Neural progenitor cell (in vitro differentiated cells): ENCODE data around the gene SPTBN4. TPM values are rescaled to one million over a fixed set of nuclear protein-coding genes. Genes with fewer than 3 reads are reported as not detected.

Experiments
- DNase-seq: peaks from one replicate; pipeline ENCODE4 v3.0.0-alpha.2; 2016; ENCODE audit warnings: low spot score
- H2AFZ ChIP-seq: fragments of 200-600 bp; sonication (generic); replicated peaks from 2 replicates; pipeline ENCODE4 v1.6.1; 2016; ENCODE audit warnings: antibody characterized with exemption
- H3F3A ChIP-seq: fragments of 200-600 bp; sonication (generic); 2 replicates; pipeline ENCODE4 v1.6.1; 2016; ENCODE audit warnings: antibody characterized with exemption, low read depth
- H3K27ac ChIP-seq: fragments of 200-600 bp; sonication (generic); 2 replicates; pipeline ENCODE4 v1.5.1; 2016; ENCODE audit warnings: mild to moderate bottlenecking
- H3K27me3 ChIP-seq: fragments of 200-600 bp; sonication (generic); 2 replicates; pipeline ENCODE4 v1.6.1; 2016; ENCODE audit warnings: mild to moderate bottlenecking, moderate library complexity
- H3K36me3 ChIP-seq: fragments of 200-600 bp; sonication (generic); 2 replicates; pipeline ENCODE4 v1.5.1; 2016
- H3K4me1 ChIP-seq: fragments of 200-600 bp; sonication (generic); 2 replicates; pipeline ENCODE4 v1.6.1; 2016; ENCODE audit warnings: mixed run types
- H3K4me2 ChIP-seq: fragments of 200-600 bp; sonication (generic); 2 replicates; pipeline ENCODE4 v1.6.1; 2016
- H3K4me3 ChIP-seq: fragments of 200-600 bp; sonication (generic); 2 replicates; pipeline ENCODE4 v1.5.1; 2016
- H3K79me2 ChIP-seq: fragments of 200-600 bp; sonication (generic); 2 replicates; pipeline ENCODE4 v1.6.1; 2016; ENCODE audit warnings: low read depth
- H3K9ac ChIP-seq: fragments of 200-600 bp; sonication (generic); 2 replicates; pipeline ENCODE4 v1.6.1; 2016
- H3K9me3 ChIP-seq: fragments of 200-600 bp; sonication (generic); 2 replicates; pipeline ENCODE4 v1.5.1; 2016; ENCODE audit warnings: low read depth
- H4K20me1 ChIP-seq: fragments of 200-600 bp; sonication (generic); 2 replicates; pipeline ENCODE4 v1.6.1; 2016; ENCODE audit warnings: low read depth
- H3K27ac Mint-ChIP-seq: 3 replicates; pipeline ENCODE4 v1.8.0; 2021; ENCODE audit warnings: mixed read lengths
- H3K27me3 Mint-ChIP-seq: 2 replicates; pipeline ENCODE4 v1.8.0; 2022; ENCODE audit warnings: low read depth, mild to moderate bottlenecking, inconsistent platforms, moderate library complexity, mixed read lengths; ENCODE audit not compliant: insufficient read depth
- H3K36me3 Mint-ChIP-seq: 3 replicates; pipeline ENCODE4 v1.8.0; 2021; ENCODE audit warnings: mixed read lengths
- H3K4me1 Mint-ChIP-seq: 3 replicates; pipeline ENCODE4 v1.8.0; 2021; ENCODE audit warnings: mixed read lengths
- H3K4me3 Mint-ChIP-seq: 3 replicates; pipeline ENCODE4 v1.8.0; 2021; ENCODE audit warnings: mild to moderate bottlenecking, moderate library complexity, mixed read lengths
- H3K9me3 Mint-ChIP-seq: 3 replicates; pipeline ENCODE4 v1.8.0; 2020; ENCODE audit warnings: mixed read lengths
- CTCF ChIP-seq: fragments of 200-600 bp; sonication (generic); IDR thresholded peaks from 2 replicates; pipeline ENCODE4 v1.5.1; 2017; ENCODE audit warnings: antibody characterized with exemption, mild to moderate bottlenecking
- EZH2 ChIP-seq: fragments of 200-600 bp; sonication (generic); IDR thresholded peaks from 2 replicates; pipeline ENCODE4 v1.6.1; 2017; ENCODE audit warnings: antibody characterized with exemption, mild to moderate bottlenecking, moderate library complexity
- EZH2phosphoT487 ChIP-seq: fragments of 200-600 bp; sonication (generic); IDR thresholded peaks from 2 replicates; pipeline ENCODE4 v1.6.1; 2017; ENCODE audit warnings: antibody characterized with exemption
- total RNA-seq: library from RNA; depleted of rRNA; stranded (reverse); fragments of >200 nt; gene quantifications from 2 replicates; pipeline ENCODE4 v1.2.3, GENCODE V29; 2015; ENCODE audit warnings: low replicate concordance

The SPTBN4 gene
- total RNA-seq, 1 donor from 2014 or later: 2.5 TPM

DNA sequence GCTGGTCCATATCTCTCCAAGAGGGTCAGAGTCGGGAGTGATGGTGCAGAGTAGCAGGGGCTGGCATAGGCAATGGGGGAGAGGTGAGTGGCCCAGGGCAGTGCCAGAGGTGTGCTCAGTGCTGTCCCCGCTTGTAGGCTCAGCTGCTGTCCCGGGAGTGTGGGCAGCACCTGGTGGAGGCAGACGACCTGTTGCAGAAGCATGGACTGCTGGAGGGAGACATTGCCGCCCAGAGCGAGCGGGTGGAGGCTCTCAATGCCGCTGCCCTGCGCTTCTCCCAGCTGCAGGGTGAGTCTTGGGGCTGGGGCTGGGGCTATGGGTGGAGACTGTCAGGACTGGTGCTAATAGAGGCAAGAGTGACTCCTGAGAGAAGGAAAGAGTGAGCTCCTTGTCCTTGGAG lies 39.3 kb downstream of the SPTBN4 start:
- no peaks in the 10 kb centered on the region for H3K79me2 ChIP-seq
- TF ChIP-seq EZH2 (no peak), EZH2phosphoT487 (no peak), CTCF (no peak)
- H3K4me2 ChIP-seq: no peak overlapping the region
- peaks cover 34% of the 10 kb centered on the region for H3K4me1 Mint-ChIP-seq
- peaks cover 5% of the 10 kb centered on the region for H3K9me3 Mint-ChIP-seq
- H3K4me3 ChIP-seq: no peak overlapping the region
- H2AFZ ChIP-seq: no peak overlapping the region
- H3K36me3 Mint-ChIP-seq: no peaks in the 10 kb centered on the region
- no peak overlapping the region for H3K27ac ChIP-seq
- no peak for DNase-seq
- no peaks in the 10 kb centered on the region for H3K36me3 ChIP-seq
- H3K27me3 Mint-ChIP-seq: peaks cover 26% of the 10 kb centered on the region
- H3K9me3 ChIP-seq: no peaks in the 10 kb centered on the region
- H3K4me3 Mint-ChIP-seq: no peak overlapping the region
- H4K20me1 ChIP-seq: no peaks in the 10 kb centered on the region
- H3K9ac ChIP-seq: no peak overlapping the region
- peaks cover 6% of the 10 kb centered on the region for H3F3A ChIP-seq
- H3K27me3 ChIP-seq: peaks cover 51% of the 10 kb centered on the region
- H3K27ac Mint-ChIP-seq: no peak overlapping the region
- H3K4me1 ChIP-seq: no peaks in the 10 kb centered on the region

DNA sequence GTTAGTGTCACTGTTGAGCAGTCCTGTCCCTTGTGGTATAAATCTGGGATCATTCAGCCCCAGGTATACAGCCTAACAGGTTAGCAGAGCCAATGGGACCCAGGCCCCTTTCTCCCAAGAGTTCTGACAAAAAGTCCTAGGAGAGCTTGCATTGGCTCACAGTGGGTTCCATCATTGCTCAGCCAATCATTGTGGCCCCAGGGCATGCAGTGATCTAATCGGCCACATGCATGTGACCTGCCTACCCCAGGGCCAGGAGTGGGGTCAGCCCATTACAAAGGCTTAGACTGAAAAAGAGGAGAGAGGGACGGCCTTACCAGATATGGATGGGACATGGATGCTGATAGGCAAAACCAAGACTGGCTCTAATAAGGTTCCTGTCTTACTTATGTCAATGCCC lies 41.1 kb downstream of the SPTBN4 start:
- Histone ChIP-seq H3K4me2 (no peak overlapping the region), H2AFZ (no peak overlapping the region), H3K4me3 (no peak overlapping the region), H3K4me1 (no peaks in the 10 kb centered on the region), H3K9ac (no peak overlapping the region), H4K20me1 (no peaks in the 10 kb centered on the region), H3K9me3 (no peaks in the 10 kb centered on the region), H3K36me3 (no peaks in the 10 kb centered on the region), H3F3A (peaks cover 10% of the 10 kb centered on the region), H3K27ac (no peak overlapping the region), H3K27me3 (peaks cover 69% of the 10 kb centered on the region), H3K79me2 (no peaks in the 10 kb centered on the region)
- Mint-ChIP-seq H3K4me1 (peaks cover 26% of the 10 kb centered on the region), H3K27me3 (peaks cover 35% of the 10 kb centered on the region), H3K9me3 (peaks cover 5% of the 10 kb centered on the region), H3K36me3 (no peaks in the 10 kb centered on the region), H3K4me3 (no peak overlapping the region), H3K27ac (no peak overlapping the region)
- no peak for DNase-seq
- TF ChIP-seq CTCF (no peak), EZH2 (no peak), EZH2phosphoT487 (no peak)

DNA sequence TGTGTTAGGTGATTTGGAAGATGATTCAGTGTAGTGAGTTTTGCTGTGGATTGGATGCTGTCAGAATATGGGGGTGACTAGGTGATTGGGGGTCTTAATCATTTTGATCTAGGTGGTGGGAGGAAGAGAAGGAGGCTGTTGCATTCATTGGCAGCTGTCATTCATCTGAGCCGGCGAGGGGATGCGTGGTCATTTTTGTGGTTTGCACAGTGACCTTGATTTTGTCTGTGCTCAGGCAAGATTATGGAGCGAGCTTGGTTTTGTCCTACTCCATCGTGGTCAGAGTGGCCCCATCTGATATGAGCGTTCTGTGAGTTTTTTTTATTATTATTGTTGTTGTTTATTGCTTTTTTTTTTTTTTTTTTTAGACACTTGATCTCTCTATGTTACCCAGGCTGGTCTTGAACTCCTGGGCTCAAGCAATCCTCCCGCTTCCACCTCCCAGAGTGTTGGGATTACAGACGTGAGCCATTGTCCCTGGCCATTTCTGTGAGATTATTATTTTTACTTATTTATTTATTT lies 42.0 kb downstream of the SPTBN4 start:
- Histone ChIP-seq H3K9me3 (no peaks in the 10 kb centered on the region), H3K4me1 (no peaks in the 10 kb centered on the region), H3K36me3 (no peaks in the 10 kb centered on the region), H4K20me1 (peaks cover 4% of the 10 kb centered on the region), H3K4me3 (no peak overlapping the region), H3K27me3 (peaks cover 78% of the 10 kb centered on the region), H3K9ac (no peak overlapping the region), H3F3A (peaks cover 7% of the 10 kb centered on the region), H3K27ac (no peak overlapping the region), H3K4me2 (no peak overlapping the region), H2AFZ (no peak overlapping the region), H3K79me2 (no peaks in the 10 kb centered on the region)
- Mint-ChIP-seq H3K36me3 (no peaks in the 10 kb centered on the region), H3K4me3 (peak overlapping the region; percentile 6), H3K9me3 (no peaks in the 10 kb centered on the region), H3K4me1 (peaks cover 19% of the 10 kb centered on the region), H3K27ac (no peak overlapping the region), H3K27me3 (peaks cover 33% of the 10 kb centered on the region)
- TF ChIP-seq EZH2 (no peak), EZH2phosphoT487 (no peak), CTCF (no peak)
- DNase-seq: no peak
